Thymus (tissue), 11 donors: ENCODE data around the gene CPED1. TPM values are rescaled to one million over a fixed set of nuclear protein-coding genes. Genes with fewer than 3 reads are reported as not detected.

Experiments
- DNase-seq, 9 donors: peaks; one replicate each; pipeline ENCODE4 v3.0.0-alpha.2; 2013; ENCODE audit warnings: low spot score in 9 of 9, low read depth in 6 of 9, missing footprints in 1 of 9
- H3K27ac ChIP-seq, 2 donors: one replicate each; pipeline ENCODE4 v1.5.1; 2013; ENCODE audit warnings: control low read depth in 1 of 2, low read depth in 1 of 2, low read length in 1 of 2, mild to moderate bottlenecking in 1 of 2, moderate library complexity in 1 of 2
- H3K27me3 ChIP-seq, 2 donors: one replicate each; pipeline ENCODE4 v1.5.1; 2013; ENCODE audit warnings: low read length in 1 of 2; ENCODE audit not compliant: control insufficient read depth in 2 of 2, insufficient read depth in 1 of 2
- H3K36me3 ChIP-seq, 2 donors: one replicate each; pipeline ENCODE4 v1.5.1; 2013; ENCODE audit warnings: low read length in 1 of 2, mild to moderate bottlenecking in 1 of 2, moderate library complexity in 1 of 2; ENCODE audit not compliant: control insufficient read depth in 2 of 2, insufficient read depth in 2 of 2
- H3K4me1 ChIP-seq, 2 donors: one replicate each; pipeline ENCODE4 v1.5.1; 2013; ENCODE audit warnings: low read length in 2 of 2; ENCODE audit not compliant: control insufficient read depth in 2 of 2, insufficient read depth in 2 of 2
- H3K4me3 ChIP-seq, 2 donors: one replicate each; pipeline ENCODE4 v1.5.1; 2013; ENCODE audit warnings: low read length in 2 of 2, control low read depth in 1 of 2, mild to moderate bottlenecking in 1 of 2
- H3K9me3 ChIP-seq, 2 donors: one replicate each; pipeline ENCODE4 v1.5.1; 2013; ENCODE audit warnings: low read length in 1 of 2, mild to moderate bottlenecking in 1 of 2; ENCODE audit not compliant: control insufficient read depth in 2 of 2, insufficient read depth in 1 of 2
- WGBS: extraction: QIAGEN DNeasy Blood & Tissue Kit; methylation state at CpG from one replicate; pipeline ENCODE4 v1.1.7; 2013; 5-methylcytosine and 5-hydroxymethylcytosine counted together
- polyA plus RNA-seq: library from polyadenylated mRNA; stranded (reverse); fragments of 200-250 nt; gene quantifications from one replicate; pipeline ENCODE4 v1.2.3, GENCODE V29; 2013
- total RNA-seq: library from RNA; stranded (reverse); fragments of 120-200 nt; gene quantifications from one replicate; pipeline ENCODE4 v1.2.4, GENCODE V29; 2013
- donor health status: healthy.

CPED1 gene
- total and polyA plus RNA-seq, 2 donors = 1.9 to 2.2 TPM

- Histone ChIP-seq H3K4me3 (no peak overlapping the region), H3K9me3 (no peaks in the 10 kb centered on the region), H3K4me1 (peaks cover 2 to 9% of the 10 kb centered on the region in 2 donors), H3K27ac (peak overlapping the region in 1 of 2 donors; percentile 40), H3K36me3 (no peaks in the 10 kb centered on the region), H3K27me3 (no peaks in the 10 kb centered on the region)
- DNase-seq = peak in 2 of 9 donors; percentile 8 to 26
- WGBS = 73% methylated on average over 8 of the region's 8 CpGs
These were observed 149.9 kb downstream of the CPED1 start for GRCh38 chr7:121138262-121138933.

- Histone ChIP-seq H3K4me1 (peaks cover 2 to 9% of the 10 kb centered on the region in 2 donors), H3K36me3 (no peaks in the 10 kb centered on the region), H3K27me3 (no peaks in the 10 kb centered on the region), H3K9me3 (no peaks in the 10 kb centered on the region), H3K4me3 (no peak overlapping the region), H3K27ac (no peak overlapping the region)
- no peak for DNase-seq
- WGBS = 97% methylated on average over 3 of the region's 3 CpGs
These were observed 150.9 kb downstream of the CPED1 start for GRCh38 chr7:121139427-121139826.

GRCh38 chr7:121140790-121141189, 152.3 kb downstream of the CPED1 start:
- WGBS = 8% methylated on average over 1 of the region's 1 CpG
- Histone ChIP-seq H3K4me3 (no peak overlapping the region), H3K27me3 (no peaks in the 10 kb centered on the region), H3K4me1 (peaks cover 2 to 9% of the 10 kb centered on the region in 2 donors), H3K27ac (no peak overlapping the region), H3K9me3 (no peaks in the 10 kb centered on the region), H3K36me3 (no peaks in the 10 kb centered on the region)
- DNase-seq = peak in 8 of 9 donors; percentile 4 to 55 (median 23)

- Histone ChIP-seq H3K36me3 (no peaks in the 10 kb centered on the region), H3K4me3 (no peak overlapping the region), H3K27ac (no peak overlapping the region), H3K9me3 (no peaks in the 10 kb centered on the region), H3K4me1 (no peaks in the 10 kb centered on the region), H3K27me3 (no peaks in the 10 kb centered on the region)
- no peak for DNase-seq
- 92% methylated on average over 2 of the region's 2 CpGs for WGBS
These were observed 163.3 kb downstream of the CPED1 start for GRCh38 chr7:121151774-121152221.

GRCh38 chr7:121153411-121153810, 164.9 kb downstream of the CPED1 start:
- 99% methylated on average over 1 of the region's 1 CpG for WGBS

GRCh38 chr7:121153995-121154394, 165.5 kb downstream of the CPED1 start:
- Histone ChIP-seq H3K4me3 (no peak overlapping the region), H3K36me3 (no peaks in the 10 kb centered on the region), H3K27ac (no peak overlapping the region), H3K4me1 (no peaks in the 10 kb centered on the region), H3K9me3 (no peaks in the 10 kb centered on the region), H3K27me3 (no peaks in the 10 kb centered on the region)
- 100% methylated on average over 1 of the region's 1 CpG for whole genome bisulfite sequencing
- DNase-seq = no peak

More at GRCh38 chr7:121153411-121153810, 164.9 kb downstream of the CPED1 start:
- no peaks in the 10 kb centered on the region for H3K9me3 ChIP-seq
- no peaks in the 10 kb centered on the region for H3K36me3 ChIP-seq
- no peaks in the 10 kb centered on the region for H3K27me3 ChIP-seq
- no peak overlapping the region for H3K27ac ChIP-seq
- DNase-seq = no peak
- no peak overlapping the region for H3K4me3 ChIP-seq
- H3K4me1 ChIP-seq = no peaks in the 10 kb centered on the region

- Histone ChIP-seq H3K4me1 (no peaks in the 10 kb centered on the region), H3K27me3 (no peaks in the 10 kb centered on the region), H3K9me3 (no peaks in the 10 kb centered on the region), H3K36me3 (no peaks in the 10 kb centered on the region), H3K4me3 (no peak overlapping the region), H3K27ac (no peak overlapping the region)
- no peak for DNase-seq
- 71% methylated on average over 2 of the region's 2 CpGs for WGBS
These were observed 168.3 kb downstream of the CPED1 start for GRCh38 chr7:121156825-121157224.

GRCh38 chr7:121157341-121157751, 168.8 kb downstream of the CPED1 start:
- Histone ChIP-seq H3K4me1 (no peaks in the 10 kb centered on the region), H3K27me3 (no peaks in the 10 kb centered on the region), H3K36me3 (no peaks in the 10 kb centered on the region), H3K27ac (no peak overlapping the region), H3K4me3 (no peak overlapping the region), H3K9me3 (no peaks in the 10 kb centered on the region)
- 86% methylated on average over 4 of the region's 4 CpGs for WGBS
- DNase-seq = no peak

GRCh38 chr7:121157885-121158590, 169.5 kb downstream of the CPED1 start:
- H3K4me1 ChIP-seq = no peaks in the 10 kb centered on the region
- no peaks in the 10 kb centered on the region for H3K27me3 ChIP-seq
- H3K36me3 ChIP-seq = no peaks in the 10 kb centered on the region
- no peak overlapping the region for H3K27ac ChIP-seq
- DNase-seq = no peak
- no peaks in the 10 kb centered on the region for H3K9me3 ChIP-seq
- H3K4me3 ChIP-seq = no peak overlapping the region
- 96% methylated on average over 2 of the region's 2 CpGs for WGBS
